ENCODE results near the gene KIAA0825. TPM values are rescaled to one million over a fixed set of nuclear protein-coding genes. Genes with fewer than 3 reads are reported as not detected.

KIAA0825 gene
- polyA plus RNA-seq, 1 donor from 2014 or later, result 5.1 TPM

GRCh38 chr5:94188725-94189124, 429.7 kb downstream of the KIAA0825 start:
- TF ChIP-seq RAD21 (conservative IDR thresholded peaks at IDR 0.05) (no peak), POLR2AphosphoS5 (IDR thresholded peaks at IDR 0.05) (no peak), SMC3 (conservative IDR thresholded peaks at IDR 0.05; ENCODE audit: poor library complexity) (no peak), TAF1 (IDR thresholded peaks at IDR 0.05; ENCODE audit: low read depth) (no peak), EP300 (conservative IDR thresholded peaks at IDR 0.05; ENCODE audit: poor library complexity, severe bottlenecking) (no peak)
- Histone ChIP-seq H3K27me3 (ENCODE audit: insufficient read depth, low read depth, low read length) (no peaks in the 10 kb centered on the region), H3F3A (ENCODE audit: insufficient read depth, low read length, poor library complexity, severe bottlenecking) (no peaks in the 10 kb centered on the region)

GRCh38 chr5:94184870-94185269, 433.5 kb downstream of the KIAA0825 start:
- Histone ChIP-seq H3K27ac (ENCODE audit: low read length) (no peak overlapping the region), H3K9ac (ENCODE audit: low read length) (no peak overlapping the region), H3K4me2 (ENCODE audit: low read length) (no peak overlapping the region), H3K9me3 (ENCODE audit: low read length) (no peaks in the 10 kb centered on the region), H3K27me3 (ENCODE audit: insufficient read depth, low read depth, low read length) (no peaks in the 10 kb centered on the region), H2AFZ (ENCODE audit: low read depth, low read length) (no peak overlapping the region), H4K20me1 (ENCODE audit: insufficient read depth) (no peaks in the 10 kb centered on the region), H3K4me3 (ENCODE audit: low read length) (no peak overlapping the region), H3K79me2 (replicated peaks; ENCODE audit: insufficient read depth, low read length) (no peaks in the 10 kb centered on the region), H3F3A (ENCODE audit: insufficient read depth, low read length, poor library complexity, severe bottlenecking) (no peaks in the 10 kb centered on the region), H3K36me3 (ENCODE audit: insufficient read depth, low read length) (no peaks in the 10 kb centered on the region), H3K9me2 (ENCODE audit: insufficient read depth, low read length) (no peaks in the 10 kb centered on the region)
- no peak for TF ChIP-seq CTCF (IDR thresholded peaks at IDR 0.05; ENCODE audit: poor library complexity, severe bottlenecking)
- TF ChIP-seq SMC3 (conservative IDR thresholded peaks at IDR 0.05; ENCODE audit: poor library complexity), result no peak
- TF ChIP-seq EZH2 (IDR thresholded peaks at IDR 0.05; ENCODE audit: borderline replicate concordance, insufficient read depth, low read length, poor library complexity, severe bottlenecking), result no peak
- TF ChIP-seq RAD21 (conservative IDR thresholded peaks at IDR 0.05), result no peak
- no peak for TF ChIP-seq MXI1 (conservative IDR thresholded peaks at IDR 0.05; ENCODE audit: poor library complexity, severe bottlenecking)
- TF ChIP-seq POLR2AphosphoS5 (IDR thresholded peaks at IDR 0.05), result no peak
- TF ChIP-seq, protein P1, sequence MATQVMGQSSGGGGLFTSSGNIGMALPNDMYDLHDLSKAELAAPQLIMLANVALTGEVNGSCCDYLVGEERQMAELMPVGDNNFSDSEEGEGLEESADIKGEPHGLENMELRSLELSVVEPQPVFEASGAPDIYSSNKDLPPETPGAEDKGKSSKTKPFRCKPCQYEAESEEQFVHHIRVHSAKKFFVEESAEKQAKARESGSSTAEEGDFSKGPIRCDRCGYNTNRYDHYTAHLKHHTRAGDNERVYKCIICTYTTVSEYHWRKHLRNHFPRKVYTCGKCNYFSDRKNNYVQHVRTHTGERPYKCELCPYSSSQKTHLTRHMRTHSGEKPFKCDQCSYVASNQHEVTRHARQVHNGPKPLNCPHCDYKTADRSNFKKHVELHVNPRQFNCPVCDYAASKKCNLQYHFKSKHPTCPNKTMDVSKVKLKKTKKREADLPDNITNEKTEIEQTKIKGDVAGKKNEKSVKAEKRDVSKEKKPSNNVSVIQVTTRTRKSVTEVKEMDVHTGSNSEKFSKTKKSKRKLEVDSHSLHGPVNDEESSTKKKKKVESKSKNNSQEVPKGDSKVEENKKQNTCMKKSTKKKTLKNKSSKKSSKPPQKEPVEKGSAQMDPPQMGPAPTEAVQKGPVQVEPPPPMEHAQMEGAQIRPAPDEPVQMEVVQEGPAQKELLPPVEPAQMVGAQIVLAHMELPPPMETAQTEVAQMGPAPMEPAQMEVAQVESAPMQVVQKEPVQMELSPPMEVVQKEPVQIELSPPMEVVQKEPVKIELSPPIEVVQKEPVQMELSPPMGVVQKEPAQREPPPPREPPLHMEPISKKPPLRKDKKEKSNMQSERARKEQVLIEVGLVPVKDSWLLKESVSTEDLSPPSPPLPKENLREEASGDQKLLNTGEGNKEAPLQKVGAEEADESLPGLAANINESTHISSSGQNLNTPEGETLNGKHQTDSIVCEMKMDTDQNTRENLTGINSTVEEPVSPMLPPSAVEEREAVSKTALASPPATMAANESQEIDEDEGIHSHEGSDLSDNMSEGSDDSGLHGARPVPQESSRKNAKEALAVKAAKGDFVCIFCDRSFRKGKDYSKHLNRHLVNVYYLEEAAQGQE (IDR thresholded peaks at IDR 0.05; ENCODE audit: borderline replicate concordance), result no peak
- no peak for TF ChIP-seq EP300 (conservative IDR thresholded peaks at IDR 0.05; ENCODE audit: poor library complexity, severe bottlenecking)
- no peak for TF ChIP-seq TAF1 (IDR thresholded peaks at IDR 0.05; ENCODE audit: low read depth)

More at GRCh38 chr5:94188725-94189124, 429.7 kb downstream of the KIAA0825 start:
- no peak overlapping the region for H3K4me2 ChIP-seq (ENCODE audit: low read length)
- H3K9ac ChIP-seq (ENCODE audit: low read length), result no peak overlapping the region
- H4K20me1 ChIP-seq (ENCODE audit: insufficient read depth), result no peaks in the 10 kb centered on the region
- H3K36me3 ChIP-seq (ENCODE audit: insufficient read depth, low read length), result no peaks in the 10 kb centered on the region
- H2AFZ ChIP-seq (ENCODE audit: low read depth, low read length), result no peak overlapping the region
- no peaks in the 10 kb centered on the region for H3K9me3 ChIP-seq (ENCODE audit: low read length)
- no peaks in the 10 kb centered on the region for H3K79me2 ChIP-seq (replicated peaks; ENCODE audit: insufficient read depth, low read length)
- H3K27ac ChIP-seq (ENCODE audit: low read length), result no peak overlapping the region
- no peak overlapping the region for H3K4me3 ChIP-seq (ENCODE audit: low read length)
- no peaks in the 10 kb centered on the region for H3K9me2 ChIP-seq (ENCODE audit: insufficient read depth, low read length)
